Thyroid gland (tissue), 4 donors: ENCODE data around the gene LCN10.
"Not testable (repeated sequence)": the region's sequence is repeated elsewhere in the genome, so short reads cannot be mapped to it uniquely, and the experiment has no call there.

Source experiments
- CTCF ChIP-seq, 6 experiments: fragments of 200-600 bp in 3 of 6; fragments of 450-650 bp in 3 of 6; sonication (generic) in 3 of 6; IDR thresholded peaks; one replicate each; pipeline ENCODE4 v1.5.1; 2016 to 2019; ENCODE audit warnings: antibody characterized with exemption in 6 of 6, mild to moderate bottlenecking in 2 of 6, inconsistent platforms in 1 of 6, moderate library complexity in 1 of 6
- POLR2A ChIP-seq, 2 donors: fragments of 450-650 bp; IDR thresholded peaks; one replicate each; pipeline ENCODE4 v1.6.1; 2017; ENCODE audit warnings: antibody characterized with exemption in 2 of 2, mild to moderate bottlenecking in 2 of 2, moderate library complexity in 1 of 2

GRCh38 chr9:136765745-136766409, 23.1 kb upstream of the LCN10 start:
- not testable (repeated sequence) for TF ChIP-seq POLR2A, CTCF (IDR thresholded peaks at IDR 0.05)
